HepG2 (cell line): Measurements from ENCODE around the gene ABHD6. TPM values are rescaled to one million over a fixed set of nuclear protein-coding genes. Genes with fewer than 3 reads are reported as not detected.

Source experiments
- GATAD2A ChIP-seq: IDR thresholded peaks from 2 replicates; pipeline ENCODE4 v1.6.1; 2016
- HMG20A ChIP-seq: IDR thresholded peaks from 2 replicates; pipeline ENCODE4 v1.6.1; 2016; ENCODE audit warnings: borderline replicate concordance
- IRF2 ChIP-seq: IDR thresholded peaks from 2 replicates; pipeline ENCODE4 v1.6.1; 2018; ENCODE audit warnings: missing genetic modification reagents, missing compliant biosample characterization
- NCOA2 ChIP-seq: sonication (generic); formaldehyde crosslinking; IDR thresholded peaks from 2 replicates; pipeline ENCODE4 v1.8.0; 2022; ENCODE audit warnings: inconsistent platforms
- NR2F6 ChIP-seq, 2 experiments: IDR thresholded peaks; 2 replicates each; pipeline ENCODE4 v1.6.1; 2016; ENCODE audit warnings: antibody characterized with exemption in 1 of 2, mild to moderate bottlenecking in 1 of 2
- RARA ChIP-seq: IDR thresholded peaks from 2 replicates; pipeline ENCODE4 v1.6.1; 2016; ENCODE audit warnings: missing genetic modification reagents, missing compliant biosample characterization
- SAP130 ChIP-seq: IDR thresholded peaks from 2 replicates; pipeline ENCODE4 v1.6.1; 2016; ENCODE audit warnings: low read depth
- SKI ChIP-seq: fragments of 450-650 bp; IDR thresholded peaks from one replicate; pipeline ENCODE4 v1.6.1; 2018; ENCODE audit warnings: mild to moderate bottlenecking; ENCODE audit not compliant: partially characterized antibody
- SOX13 ChIP-seq, 3 experiments: fragments of 450-650 bp in 1 of 3; sonication (generic) in 1 of 3; formaldehyde crosslinking in 1 of 3; IDR thresholded peaks in 2 of 3; conservative IDR thresholded peaks in 1 of 3; 2 replicates each; pipeline versions ENCODE4 v1.5.0 to v1.6.1; 2016 to 2020; ENCODE audit warnings: antibody characterized with exemption in 1 of 3, mild to moderate bottlenecking in 1 of 3, missing compliant biosample characterization in 1 of 3, missing genetic modification reagents in 1 of 3, moderate library complexity in 1 of 3
- SOX6 ChIP-seq, 2 experiments: fragments of 450-650 bp in 1 of 2; sonication (generic) in 1 of 2; formaldehyde crosslinking in 1 of 2; IDR thresholded peaks; 2 replicates each; pipeline versions ENCODE4 v1.4.0 to v1.6.1; 2017 to 2020; ENCODE audit warnings: antibody characterized with exemption in 1 of 2, mild to moderate bottlenecking in 1 of 2, missing genetic modification reagents in 1 of 2
- ZNF660 ChIP-seq: sonication (generic); formaldehyde crosslinking; IDR thresholded peaks from 2 replicates; pipeline ENCODE4 v1.5.1; 2020; ENCODE audit warnings: mild to moderate bottlenecking, low read depth, missing genetic modification reagents, borderline replicate concordance
- ZNF780A ChIP-seq: sonication (generic); formaldehyde crosslinking; IDR thresholded peaks from 2 replicates; pipeline ENCODE4 v1.8.0; 2022; ENCODE audit warnings: mild to moderate bottlenecking, missing genetic modification reagents, moderate library complexity
- polyA plus RNA-seq, 8 experiments: library from polyadenylated mRNA; depleted of rRNA in 3 of 8; stranded (reverse) in 7 of 8; unstranded in 1 of 8; fragments of >200 nt; fragmentation: Illumina TruSeq in 4 of 8; extraction: Trizol in 4 of 8; gene quantifications; 2 replicates each; pipeline versions ENCODE4 v1.2.1 to v1.2.3, GENCODE V29; 2011 to 2016; ENCODE audit warnings: low read depth in 4 of 8, missing spikeins in 1 of 8, mixed read lengths in 1 of 8; ENCODE audit not compliant: insufficient read depth in 1 of 8
- total RNA-seq, 5 experiments: library from RNA; depleted of rRNA; stranded (reverse); fragments of >200 nt; fragmentation: Illumina TruSeq; extraction: Trizol; gene quantifications; 2 replicates each; pipeline ENCODE4 v1.2.3, GENCODE V29; 2016; ENCODE audit warnings: low read depth in 1 of 5
- TF ChIP-seq, protein P1 (sequence below): sonication (generic); formaldehyde crosslinking; conservative IDR thresholded peaks from 2 replicates; pipeline ENCODE4 v1.4.0; 2020; ENCODE audit warnings: mild to moderate bottlenecking, missing genetic modification reagents, moderate library complexity

The ABHD6 gene
- total and polyA plus RNA-seq, 2 of the 13 experiments (the other 11 are each of a cell fraction or from before 2014, with no cell fraction given): 9.0 to 17.2 TPM

DNA sequence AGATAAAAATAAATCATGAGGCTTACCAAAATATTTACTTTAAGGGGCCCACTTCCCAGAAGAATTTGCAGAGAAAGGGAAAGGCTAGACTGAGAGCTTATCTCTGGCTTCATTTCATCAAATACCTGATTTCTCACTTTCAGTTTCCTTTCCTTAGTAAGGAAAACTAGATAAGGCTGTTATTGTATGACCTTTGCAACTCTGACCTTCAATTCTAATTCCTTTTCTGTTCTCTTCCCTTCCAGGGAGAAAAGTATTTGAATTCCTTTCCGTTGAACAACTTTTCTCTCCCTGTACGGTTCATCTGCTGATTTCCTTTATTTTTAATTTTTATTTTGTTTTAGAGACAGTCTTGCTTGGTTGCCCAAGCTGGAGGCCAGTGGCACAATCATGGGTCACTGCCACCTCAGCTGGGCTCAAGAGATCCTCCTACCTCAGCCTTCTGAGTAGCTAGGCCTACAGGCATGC lies 88.0 kb downstream of the ABHD6 start (continued):
- TF ChIP-seq, protein P1, sequence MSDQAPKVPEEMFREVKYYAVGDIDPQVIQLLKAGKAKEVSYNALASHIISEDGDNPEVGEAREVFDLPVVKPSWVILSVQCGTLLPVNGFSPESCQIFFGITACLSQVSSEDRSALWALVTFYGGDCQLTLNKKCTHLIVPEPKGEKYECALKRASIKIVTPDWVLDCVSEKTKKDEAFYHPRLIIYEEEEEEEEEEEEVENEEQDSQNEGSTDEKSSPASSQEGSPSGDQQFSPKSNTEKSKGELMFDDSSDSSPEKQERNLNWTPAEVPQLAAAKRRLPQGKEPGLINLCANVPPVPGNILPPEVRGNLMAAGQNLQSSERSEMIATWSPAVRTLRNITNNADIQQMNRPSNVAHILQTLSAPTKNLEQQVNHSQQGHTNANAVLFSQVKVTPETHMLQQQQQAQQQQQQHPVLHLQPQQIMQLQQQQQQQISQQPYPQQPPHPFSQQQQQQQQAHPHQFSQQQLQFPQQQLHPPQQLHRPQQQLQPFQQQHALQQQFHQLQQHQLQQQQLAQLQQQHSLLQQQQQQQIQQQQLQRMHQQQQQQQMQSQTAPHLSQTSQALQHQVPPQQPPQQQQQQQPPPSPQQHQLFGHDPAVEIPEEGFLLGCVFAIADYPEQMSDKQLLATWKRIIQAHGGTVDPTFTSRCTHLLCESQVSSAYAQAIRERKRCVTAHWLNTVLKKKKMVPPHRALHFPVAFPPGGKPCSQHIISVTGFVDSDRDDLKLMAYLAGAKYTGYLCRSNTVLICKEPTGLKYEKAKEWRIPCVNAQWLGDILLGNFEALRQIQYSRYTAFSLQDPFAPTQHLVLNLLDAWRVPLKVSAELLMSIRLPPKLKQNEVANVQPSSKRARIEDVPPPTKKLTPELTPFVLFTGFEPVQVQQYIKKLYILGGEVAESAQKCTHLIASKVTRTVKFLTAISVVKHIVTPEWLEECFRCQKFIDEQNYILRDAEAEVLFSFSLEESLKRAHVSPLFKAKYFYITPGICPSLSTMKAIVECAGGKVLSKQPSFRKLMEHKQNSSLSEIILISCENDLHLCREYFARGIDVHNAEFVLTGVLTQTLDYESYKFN: peak; percentile 54
- TF ChIP-seq NR2F6 (IDR thresholded peaks at IDR 0.05) (peak; percentile 13; the same call in 1 of the 2 replicates), NR2F6 (CRISPR knock-in tag; IDR thresholded peaks at IDR 0.05) (peak; percentile 29; the same call in 1 of the 2 replicates), SOX6 (IDR thresholded peaks at IDR 0.05) (no peak), SOX6 (CRISPR knock-in tag; IDR thresholded peaks at IDR 0.05) (0 out of 2 replicates have a peak, but pooled peaks have one; percentile 31), SAP130 (CRISPR knock-in tag) (0 out of 2 replicates have a peak, but pooled peaks have one; percentile 21), SOX13 (IDR thresholded peaks at IDR 0.05) (no peak), SOX13 (CRISPR knock-in tag; conservative IDR thresholded peaks at IDR 0.05 in 1 of 2, IDR thresholded peaks at IDR 0.05 in 1 of 2) (peak in 1 of 2 experiments; percentile 23; a peak in 1 of 4 replicates), HMG20A (0 out of 2 replicates have a peak, but pooled peaks have one; percentile 28), RARA (CRISPR knock-in tag) (0 out of 2 replicates have a peak, but pooled peaks have one; percentile 7), ZNF660 (CRISPR knock-in tag) (no peak), SKI (peak; percentile 9), IRF2 (CRISPR knock-in tag) (peak; percentile 76; the same call in 1 of the 2 replicates), ZNF780A (CRISPR knock-in tag) (no peak), GATAD2A (CRISPR knock-in tag) (peak; percentile 42; the same call in 1 of the 2 replicates), NCOA2 (CRISPR knock-in tag) (peak; percentile 39; the same call in 1 of the 2 replicates)
